BLaER1 (cell line): Measurements from ENCODE around the gene EYA3.
A peak's percentile ranks its signal among the peaks of the same experiment; 100 is the strongest.

Source experiments
- H3K27ac ChIP-seq: shearing (Covaris generic); formaldehyde crosslinking; 2 replicates; pipeline ENCODE4 v1.8.1; 2022
- H3K27me3 ChIP-seq: shearing (Covaris generic); formaldehyde crosslinking; 2 replicates; pipeline ENCODE4 v1.8.1; 2022
- H3K36me3 ChIP-seq: shearing (Covaris generic); formaldehyde crosslinking; 2 replicates; pipeline ENCODE4 v1.8.1; 2022
- H3K4me1 ChIP-seq: shearing (Covaris generic); formaldehyde crosslinking; 2 replicates; pipeline ENCODE4 v1.8.1; 2022
- H3K4me2 ChIP-seq: shearing (Covaris generic); formaldehyde crosslinking; 2 replicates; pipeline ENCODE4 v1.8.1; 2022
- H3K4me3 ChIP-seq: shearing (Covaris generic); formaldehyde crosslinking; 2 replicates; pipeline ENCODE4 v1.8.1; 2022
- H3K9ac ChIP-seq: shearing (Covaris generic); formaldehyde crosslinking; 2 replicates; pipeline ENCODE4 v1.8.1; 2022
- H3K9me3 ChIP-seq: shearing (Covaris generic); formaldehyde crosslinking; 2 replicates; pipeline ENCODE4 v1.8.1; 2022
- H4K20me1 ChIP-seq: shearing (Covaris generic); formaldehyde crosslinking; 2 replicates; pipeline ENCODE4 v1.8.1; 2022
- Cebpa-rat ChIP-seq: shearing (Covaris generic); IDR thresholded peaks from 2 replicates; pipeline ENCODE4 v1.8.1; 2022

Gene EYA3

DNA sequence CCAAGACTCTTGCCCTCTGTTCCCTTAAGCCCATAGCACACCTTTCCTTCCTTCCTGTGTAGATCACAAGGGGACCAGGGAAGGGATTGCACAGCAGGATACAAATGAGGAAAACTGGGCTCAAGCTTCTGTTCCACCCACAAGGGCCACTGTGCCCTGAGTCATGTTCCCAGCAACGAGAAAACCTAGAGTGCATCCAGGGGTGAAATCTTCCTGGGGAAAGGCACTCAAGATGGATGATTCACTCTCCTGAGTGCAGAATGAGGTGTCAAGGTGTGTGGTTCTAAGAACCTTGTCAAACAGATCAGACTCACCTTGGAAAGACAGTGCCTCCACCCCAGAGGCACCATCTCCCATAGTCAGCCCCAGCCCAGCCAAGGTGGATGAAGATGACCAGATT, 40.7 kb upstream of the EYA3 start:
- Histone ChIP-seq H3K4me2 (no peak overlapping the region), H3K4me1 (peaks cover 48% of the 10 kb centered on the region), H3K9me3 (peaks cover 11% of the 10 kb centered on the region), H3K4me3 (no peak overlapping the region), H4K20me1 (no peaks in the 10 kb centered on the region), H3K9ac (no peak overlapping the region), H3K36me3 (no peaks in the 10 kb centered on the region), H3K27ac (no peak overlapping the region), H3K27me3 (no peaks in the 10 kb centered on the region)
- TF ChIP-seq Cebpa-rat = no peak

DNA sequence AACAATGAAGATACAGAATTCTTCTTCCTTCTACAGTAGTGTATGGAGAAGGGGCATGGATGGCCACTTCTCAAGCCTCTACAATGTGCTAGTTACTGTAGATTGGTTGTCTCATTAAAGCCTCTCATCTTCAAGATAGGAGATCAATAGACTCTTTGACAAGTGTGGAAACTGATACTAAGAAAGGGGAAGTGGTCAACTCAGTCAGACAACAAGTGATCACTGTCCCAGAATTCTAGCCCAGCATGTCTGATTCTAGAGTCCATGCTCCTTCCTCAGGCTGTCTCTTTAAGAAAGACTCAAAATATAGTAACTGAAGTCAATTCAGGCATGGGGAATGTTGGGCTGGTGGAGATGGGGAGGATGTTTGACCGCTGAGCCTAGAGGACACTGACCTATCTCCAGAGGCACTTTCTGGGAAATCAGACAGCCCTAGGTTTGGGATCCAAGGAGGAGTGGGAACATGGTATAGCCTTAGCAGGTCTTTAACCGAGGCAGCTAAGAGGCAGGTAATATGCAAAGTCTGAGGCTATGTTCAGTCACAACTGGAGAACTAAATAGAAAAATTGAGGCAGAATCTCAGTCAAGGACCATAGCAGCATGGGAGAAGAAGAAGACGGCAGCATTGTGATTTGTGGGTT, 39.3 kb upstream of the EYA3 start:
- H3K9me3 ChIP-seq = no peaks in the 10 kb centered on the region
- H3K27me3 ChIP-seq = no peaks in the 10 kb centered on the region
- no peak for TF ChIP-seq Cebpa-rat
- no peaks in the 10 kb centered on the region for H3K36me3 ChIP-seq
- H3K27ac ChIP-seq = no peak overlapping the region
- H3K9ac ChIP-seq = no peak overlapping the region
- H4K20me1 ChIP-seq = no peaks in the 10 kb centered on the region
- peaks cover 46% of the 10 kb centered on the region for H3K4me1 ChIP-seq
- H3K4me2 ChIP-seq = peak overlapping the region; percentile 29
- H3K4me3 ChIP-seq = no peak overlapping the region

DNA sequence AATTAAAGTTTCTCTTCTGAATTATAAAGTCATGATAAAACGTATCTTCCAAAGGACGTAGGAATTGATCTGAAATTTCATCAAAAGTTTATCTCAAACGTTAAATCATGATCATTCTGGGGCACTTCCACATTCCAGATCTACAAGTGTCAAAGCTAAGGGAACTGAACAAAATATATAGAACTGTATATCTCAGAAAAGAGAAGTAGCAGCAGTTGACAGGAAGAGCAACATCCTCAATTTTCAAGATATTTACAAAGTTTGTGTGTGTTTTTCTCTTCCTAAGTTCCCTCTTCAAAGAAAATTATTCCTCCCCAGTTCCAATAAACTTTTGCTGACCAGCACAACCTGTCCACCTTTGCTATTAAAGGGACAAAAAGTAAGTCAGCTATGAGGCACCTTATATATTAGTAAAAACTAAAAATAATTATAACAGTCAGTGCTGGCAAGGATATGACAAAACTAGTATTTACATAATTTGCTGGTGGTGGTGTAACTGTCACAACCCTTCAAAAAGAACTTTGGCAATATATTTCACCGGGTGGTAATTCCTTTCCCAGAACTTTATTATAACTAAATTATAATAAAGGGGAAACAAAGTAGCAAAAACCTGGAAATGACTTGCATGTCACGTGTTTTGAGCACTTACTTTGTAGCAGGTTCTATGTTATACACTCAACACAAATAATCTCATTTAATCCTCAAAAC, 38.5 kb upstream of the EYA3 start:
- Histone ChIP-seq H4K20me1 (no peaks in the 10 kb centered on the region), H3K27me3 (no peaks in the 10 kb centered on the region), H3K9ac (no peak overlapping the region), H3K4me3 (no peak overlapping the region), H3K4me1 (peaks cover 38% of the 10 kb centered on the region), H3K36me3 (no peaks in the 10 kb centered on the region), H3K4me2 (peak overlapping the region; percentile 29), H3K27ac (no peak overlapping the region), H3K9me3 (no peaks in the 10 kb centered on the region)
- TF ChIP-seq Cebpa-rat = no peak

DNA sequence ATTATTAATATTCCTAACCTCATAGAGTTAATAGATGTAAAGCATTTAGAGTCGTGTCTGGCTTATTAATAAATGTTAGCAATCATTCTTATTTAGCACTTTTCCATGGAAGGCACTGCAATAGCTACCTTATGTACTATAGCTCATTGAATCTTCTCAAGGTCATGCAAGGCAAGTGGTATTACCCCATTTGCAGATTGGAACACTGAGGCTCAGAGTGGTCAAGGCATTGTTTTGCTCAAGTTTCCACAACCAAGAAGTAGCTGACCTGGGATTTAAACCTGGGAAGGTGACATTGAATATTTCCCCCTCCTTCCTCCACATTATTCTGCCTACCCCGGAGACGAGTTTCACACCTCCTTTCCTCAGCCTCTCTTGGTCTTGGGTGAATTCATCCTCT, 37.8 kb upstream of the EYA3 start:
- peaks cover 31% of the 10 kb centered on the region for H3K4me1 ChIP-seq
- H3K27me3 ChIP-seq = no peaks in the 10 kb centered on the region
- no peak overlapping the region for H3K27ac ChIP-seq
- no peak overlapping the region for H3K9ac ChIP-seq
- H4K20me1 ChIP-seq = no peaks in the 10 kb centered on the region
- H3K4me2 ChIP-seq = peak overlapping the region; percentile 29
- H3K4me3 ChIP-seq = no peak overlapping the region
- H3K9me3 ChIP-seq = no peaks in the 10 kb centered on the region
- no peaks in the 10 kb centered on the region for H3K36me3 ChIP-seq
- TF ChIP-seq Cebpa-rat = no peak

DNA sequence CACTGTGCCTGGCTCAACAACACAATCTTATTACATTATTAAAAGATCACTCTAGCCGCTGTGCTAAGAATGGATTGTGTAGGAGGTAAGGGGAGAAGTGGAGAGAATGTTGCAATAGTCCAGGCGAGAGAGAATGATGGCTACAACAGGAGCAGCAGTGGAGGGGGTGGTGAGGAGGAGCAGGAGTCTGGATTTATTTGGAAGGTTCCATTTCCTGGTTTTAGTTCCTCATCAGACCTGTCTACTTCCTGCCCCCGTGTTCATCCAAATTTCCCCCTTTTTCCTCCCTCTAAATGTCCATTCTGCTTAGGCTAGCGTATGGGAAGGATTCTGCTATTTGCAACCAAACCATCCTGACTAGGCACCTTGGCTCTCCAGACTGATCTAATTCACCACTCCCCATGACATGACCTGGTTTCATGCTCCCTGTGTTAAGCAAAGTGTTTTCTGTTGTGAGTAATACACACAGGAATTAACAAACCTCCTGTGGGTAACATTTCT, 35.1 kb upstream of the EYA3 start:
- no peak for TF ChIP-seq Cebpa-rat
- H3K9me3 ChIP-seq = no peaks in the 10 kb centered on the region
- no peaks in the 10 kb centered on the region for H4K20me1 ChIP-seq
- 0 out of 2 replicates have a peak overlapping the region, but pooled peaks have one; percentile 13 for H3K27ac ChIP-seq
- no peak overlapping the region for H3K9ac ChIP-seq
- peaks cover 31% of the 10 kb centered on the region for H3K4me1 ChIP-seq
- 0 out of 2 replicates have a peak overlapping the region, but pooled peaks have one; percentile 0 for H3K4me2 ChIP-seq
- no peak overlapping the region for H3K4me3 ChIP-seq
- no peaks in the 10 kb centered on the region for H3K27me3 ChIP-seq
- no peaks in the 10 kb centered on the region for H3K36me3 ChIP-seq

DNA sequence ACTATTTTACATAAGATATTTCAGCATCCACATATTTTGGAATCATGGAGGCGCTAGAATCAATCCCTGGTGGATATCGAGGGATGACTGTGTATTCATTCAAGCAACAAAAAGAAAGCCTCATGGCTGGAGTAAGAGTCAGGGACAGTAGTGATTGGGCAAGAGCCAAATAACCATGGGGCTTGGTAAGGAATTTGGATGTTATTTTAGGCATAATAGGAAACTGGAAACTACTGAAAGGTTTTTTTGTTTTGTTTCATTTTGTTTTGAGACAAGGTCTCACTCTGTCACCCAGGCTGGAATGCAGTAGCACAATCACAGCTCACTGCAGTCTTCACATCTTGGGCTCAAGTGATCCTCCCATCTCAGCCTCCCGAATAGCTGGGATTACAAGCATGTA, 33.8 kb upstream of the EYA3 start:
- no peak overlapping the region for H3K4me2 ChIP-seq
- peaks cover 19% of the 10 kb centered on the region for H3K4me1 ChIP-seq

DNA sequence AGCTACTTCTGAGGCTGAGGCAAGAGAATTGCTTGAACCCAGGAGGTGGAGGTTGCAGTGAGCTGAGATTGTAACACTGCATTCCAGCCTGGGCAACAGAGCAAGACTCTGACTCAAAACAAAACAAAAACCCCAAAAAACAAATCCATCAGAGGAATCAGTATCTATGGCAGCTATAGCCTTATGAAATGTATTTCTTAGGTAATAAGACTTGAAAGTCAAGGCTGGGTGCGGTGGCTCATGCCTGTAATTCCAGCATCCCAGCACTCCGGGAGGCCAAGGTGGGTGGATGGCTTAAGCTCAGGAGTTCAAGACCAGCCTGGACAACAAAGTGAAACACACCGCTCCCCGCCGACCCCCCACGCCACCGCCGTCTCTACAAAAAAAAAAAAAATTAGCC, 31.1 kb upstream of the EYA3 start:
- Histone ChIP-seq H3K27ac (no peak overlapping the region), H3K4me3 (no peak overlapping the region), H3K9ac (no peak overlapping the region), H3K4me2 (no peak overlapping the region), H3K9me3 (no peaks in the 10 kb centered on the region), H3K27me3 (no peaks in the 10 kb centered on the region), H3K4me1 (peaks cover 7% of the 10 kb centered on the region), H4K20me1 (no peaks in the 10 kb centered on the region), H3K36me3 (no peaks in the 10 kb centered on the region)
- TF ChIP-seq Cebpa-rat = no peak

More for the DNA sequence above, 33.8 kb upstream of the EYA3 start:
- Histone ChIP-seq H3K9me3 (no peaks in the 10 kb centered on the region), H3K27ac (no peak overlapping the region), H3K36me3 (no peaks in the 10 kb centered on the region), H3K4me3 (no peak overlapping the region), H4K20me1 (no peaks in the 10 kb centered on the region), H3K9ac (no peak overlapping the region), H3K27me3 (no peaks in the 10 kb centered on the region)
- TF ChIP-seq Cebpa-rat = no peak

DNA sequence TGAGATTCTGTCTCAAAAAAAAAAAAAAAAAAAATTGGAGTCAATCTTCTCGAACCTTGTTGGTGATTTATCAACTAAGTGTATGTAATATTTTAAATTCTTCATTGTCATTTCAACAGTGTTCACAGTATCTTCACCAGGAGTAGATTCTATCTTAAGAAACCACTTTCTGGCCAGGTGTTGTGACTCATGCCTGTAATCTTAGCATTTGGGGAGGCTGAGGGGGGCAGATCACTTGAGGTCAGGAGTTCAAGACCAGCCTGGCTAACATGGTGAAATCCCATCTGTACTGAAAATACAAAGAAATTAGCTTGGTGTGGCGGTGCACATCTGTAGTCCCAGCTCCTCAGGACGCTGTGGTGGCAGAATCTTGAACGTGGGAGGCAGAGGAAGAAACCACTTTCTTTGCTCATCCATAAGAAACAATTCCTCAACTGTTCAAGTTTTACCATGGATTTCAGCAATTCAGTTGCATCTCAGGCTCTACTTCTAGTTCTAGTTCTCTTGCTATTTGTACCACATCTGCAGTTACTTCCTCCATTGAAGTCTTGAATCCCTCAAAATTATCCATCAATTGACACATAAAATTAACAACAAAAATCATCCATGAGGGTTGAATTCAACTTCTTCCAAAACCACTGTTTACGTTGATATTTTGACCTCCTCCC, 30.4 kb upstream of the EYA3 start:
- Histone ChIP-seq H3K36me3 (no peaks in the 10 kb centered on the region), H3K27me3 (no peaks in the 10 kb centered on the region), H3K4me3 (no peak overlapping the region), H3K4me2 (no peak overlapping the region), H4K20me1 (no peaks in the 10 kb centered on the region), H3K9me3 (no peaks in the 10 kb centered on the region), H3K9ac (no peak overlapping the region), H3K27ac (no peak overlapping the region), H3K4me1 (peaks cover 7% of the 10 kb centered on the region)
- TF ChIP-seq Cebpa-rat = no peak

DNA sequence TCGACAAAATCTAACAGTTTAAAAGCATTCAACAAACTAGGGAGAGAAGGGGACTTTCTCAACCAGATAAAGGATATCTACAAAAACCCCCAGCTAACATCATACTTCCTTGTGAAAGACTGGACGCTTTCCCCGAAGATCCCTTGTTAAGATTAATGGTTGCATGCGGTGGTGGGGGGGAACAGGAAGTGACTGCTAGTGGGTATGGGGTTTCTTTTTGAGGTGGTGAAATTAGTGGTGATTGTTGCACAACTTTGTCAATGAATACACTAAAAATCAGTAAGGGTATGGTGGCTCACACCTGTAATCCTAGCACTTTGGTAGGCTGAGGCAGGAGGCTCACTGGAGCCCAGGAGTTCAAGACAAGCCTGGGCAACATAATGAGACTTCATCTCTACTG, 26.9 kb upstream of the EYA3 start:
- no peaks in the 10 kb centered on the region for H3K36me3 ChIP-seq
- no peaks in the 10 kb centered on the region for H3K27me3 ChIP-seq
- no peak overlapping the region for H3K27ac ChIP-seq
- H3K4me1 ChIP-seq = peaks cover 9% of the 10 kb centered on the region; the same call in 1 of the 2 replicates
- no peak for TF ChIP-seq Cebpa-rat
- no peak overlapping the region for H3K4me3 ChIP-seq
- no peak overlapping the region for H3K9ac ChIP-seq
- no peak overlapping the region for H3K4me2 ChIP-seq
- no peaks in the 10 kb centered on the region for H3K9me3 ChIP-seq
- no peaks in the 10 kb centered on the region for H4K20me1 ChIP-seq

DNA sequence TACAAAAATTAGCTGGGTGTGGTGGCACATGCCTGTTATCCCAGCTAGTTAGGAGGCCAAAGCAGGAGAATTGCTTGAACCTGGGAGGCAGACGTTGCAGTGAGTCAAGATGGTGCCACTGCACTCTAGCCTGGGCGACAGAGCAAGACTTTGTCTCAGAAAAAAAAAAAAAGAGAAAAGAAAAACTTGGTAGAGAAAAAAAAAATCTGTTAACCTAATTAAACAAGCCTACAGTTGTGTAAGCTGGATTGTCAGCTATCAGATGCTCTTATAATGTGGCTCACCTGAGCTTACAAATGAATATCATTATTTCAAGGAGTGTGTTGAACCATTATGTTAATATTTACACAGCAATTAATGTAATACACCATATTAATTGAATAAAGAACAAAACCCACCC, 26.4 kb upstream of the EYA3 start:
- no peaks in the 10 kb centered on the region for H4K20me1 ChIP-seq
- TF ChIP-seq Cebpa-rat = no peak

More for the DNA sequence above, 26.4 kb upstream of the EYA3 start:
- no peak overlapping the region for H3K4me2 ChIP-seq
- no peak overlapping the region for H3K27ac ChIP-seq
- no peak overlapping the region for H3K9ac ChIP-seq
- H3K27me3 ChIP-seq = no peaks in the 10 kb centered on the region
- peaks cover 9% of the 10 kb centered on the region; the same call in 1 of the 2 replicates for H3K4me1 ChIP-seq
- no peak overlapping the region for H3K4me3 ChIP-seq
- H3K36me3 ChIP-seq = no peaks in the 10 kb centered on the region
- H3K9me3 ChIP-seq = no peaks in the 10 kb centered on the region
